B cell (primary cell): Measurements from ENCODE around the gene PPP1R18. TPM values are rescaled to one million over a fixed set of nuclear protein-coding genes. Genes with fewer than 3 reads are reported as not detected.

Source experiments
- ATAC-seq: fragments of 200-7000 bp; cut with Tn5 transposase; one replicate; pipeline ENCODE4 v1.10.0; 2021; ENCODE audit warnings: low read depth, mild to moderate bottlenecking, moderate number of reproducible peaks, moderate library complexity
- CTCF ChIA-PET: fragments of 350-600 bp; sonication (Branson Sonifier 250); formaldehyde crosslinking; loops from one replicate; lab custom pipeline; 2021; ENCODE audit warnings: antibody characterized with exemption, inconsistent platforms; lab: Charles Lee
- POLR2A ChIA-PET: fragments of 350-600 bp; sonication (Branson Sonifier 250); formaldehyde crosslinking; loops from one replicate; lab custom pipeline; 2021; ENCODE audit warnings: antibody characterized with exemption; lab: Charles Lee
- DNase-seq: peaks from one replicate; pipeline ENCODE4 v3.0.0; 2013
- H2AFZ ChIP-seq: 2 replicates; pipeline ENCODE4 v1.6.1; 2012; ENCODE audit warnings: mild to moderate bottlenecking, low read depth, low read length; ENCODE audit not compliant: insufficient read depth, poor library complexity, severe bottlenecking
- H3K27ac ChIP-seq, 2 donors: 1 replicate in 1 of 2; 2 replicates in 1 of 2; pipeline ENCODE4 v1.5.1; 2012 to 2013; ENCODE audit warnings: low read length in 2 of 2, mild to moderate bottlenecking in 2 of 2, moderate library complexity in 1 of 2
- H3K27me3 ChIP-seq, 4 experiments: fragments of 200-600 bp in 1 of 4; sonication (generic) in 1 of 4; replicated peaks in 1 of 4; 1 replicate in 2 of 4; 2 replicates in 2 of 4; pipeline versions ENCODE4 v1.6.1 to v1.7.0; 2013 to 2016; ENCODE audit warnings: low read length in 3 of 4, mild to moderate bottlenecking in 2 of 4, mixed read lengths in 1 of 4, moderate library complexity in 1 of 4; ENCODE audit not compliant: insufficient read depth in 4 of 4, control insufficient read depth in 3 of 4; ENCODE audit errors: control extremely low read depth in 1 of 4
- H3K36me3 ChIP-seq, 2 experiments: replicated peaks in 1 of 2; 1 replicate in 1 of 2; 2 replicates in 1 of 2; pipeline versions ENCODE4 v1.6.1 to v1.7.1; 2013; ENCODE audit warnings: low read length in 1 of 2; ENCODE audit not compliant: insufficient read depth in 2 of 2, control insufficient read depth in 1 of 2; ENCODE audit errors: control extremely low read depth in 1 of 2, extremely low read depth in 1 of 2
- H3K4me1 ChIP-seq, 2 donors: fragments of 200-600 bp in 1 of 2; sonication (generic) in 1 of 2; 1 replicate in 1 of 2; 2 replicates in 1 of 2; pipeline versions ENCODE4 v1.5.1 to v1.6.1; 2013 to 2017; ENCODE audit warnings: low read length in 2 of 2; ENCODE audit not compliant: control insufficient read depth in 2 of 2, insufficient read depth in 2 of 2
- H3K4me2 ChIP-seq: replicated peaks from 2 replicates; pipeline ENCODE3; 2012; ENCODE audit warnings: mild to moderate bottlenecking, low read depth, low read length; ENCODE audit not compliant: poor library complexity, severe bottlenecking
- H3K4me3 ChIP-seq, 5 experiments: fragments of 200-600 bp in 1 of 5; sonication (generic) in 1 of 5; 1 replicate in 3 of 5; 2 replicates in 2 of 5; pipeline versions ENCODE4 v1.5.1 to v1.7.0; 2011 to 2016; ENCODE audit warnings: low read length in 4 of 5, mild to moderate bottlenecking in 4 of 5, low read depth in 2 of 5, control low read depth in 1 of 5, moderate library complexity in 1 of 5; ENCODE audit not compliant: insufficient read depth in 1 of 5; ENCODE audit errors: control extremely low read depth in 1 of 5, extremely low read depth in 1 of 5
- H3K79me2 ChIP-seq: fragments of 200-600 bp; sonication (generic); one replicate; pipeline ENCODE4 v1.6.0; 2016; ENCODE audit warnings: low read length; ENCODE audit not compliant: control insufficient read depth, insufficient read depth
- H3K9ac ChIP-seq: fragments of 200-600 bp; sonication (generic); 2 replicates; pipeline ENCODE4 v1.6.1; 2017; ENCODE audit warnings: mild to moderate bottlenecking, low read length, moderate library complexity
- H3K9me3 ChIP-seq, 3 donors: one replicate each; pipeline versions ENCODE4 v1.6.1 to v1.7.1; 2013; ENCODE audit warnings: low read length in 2 of 3; ENCODE audit not compliant: control insufficient read depth in 2 of 3, insufficient read depth in 1 of 3; ENCODE audit errors: control extremely low read depth in 1 of 3
- H4K20me1 ChIP-seq: 2 replicates; pipeline ENCODE4 v1.6.0; 2012; ENCODE audit warnings: mild to moderate bottlenecking, low read length; ENCODE audit not compliant: insufficient read depth, control insufficient read depth, poor library complexity, severe bottlenecking
- H3K27ac Mint-ChIP-seq: one replicate; pipeline ENCODE4 v1.8.0; 2021; ENCODE audit warnings: mixed read lengths
- H3K27me3 Mint-ChIP-seq: one replicate; pipeline ENCODE4 v1.8.0; 2021; ENCODE audit warnings: mixed read lengths
- H3K4me1 Mint-ChIP-seq: one replicate; pipeline ENCODE4 v1.8.0; 2021; ENCODE audit warnings: mixed read lengths
- H3K4me3 Mint-ChIP-seq: one replicate; pipeline ENCODE4 v1.8.0; 2021; ENCODE audit warnings: mixed read lengths
- H3K9me3 Mint-ChIP-seq: one replicate; pipeline ENCODE4 v1.8.0; 2022; ENCODE audit warnings: mixed read lengths; ENCODE audit not compliant: insufficient read depth
- EZH2 ChIP-seq: IDR thresholded peaks from 2 replicates; pipeline ENCODE4 v1.6.1; 2012; ENCODE audit warnings: borderline replicate concordance, low read depth, mild to moderate bottlenecking, moderate library complexity, low read length; ENCODE audit not compliant: insufficient read depth, poor library complexity, severe bottlenecking
- WGBS: methylation state at CpG from one replicate; pipeline ENCODE4 v1.1.5; 2013; ENCODE audit warnings: missing lambda C conversion rate; ENCODE audit not compliant: insufficient coverage; 5-methylcytosine and 5-hydroxymethylcytosine counted together
- intact Hi-C: fragments of 100-400 bp; cut with micrococcal nuclease; formaldehyde crosslinking; loops from one replicate; pipeline ENCODE4 v1.10.0; 2022
- polyA plus RNA-seq: library from polyadenylated mRNA; depleted of rRNA; stranded (reverse); fragments of >200 nt; gene quantifications from 2 replicates; pipeline ENCODE4 v1.2.3, GENCODE V29; 2012
- total RNA-seq, 2 donors: library from RNA; stranded (reverse); fragments of 120-200 nt in 1 of 2; gene quantifications; 1 replicate in 1 of 2; 2 replicates in 1 of 2; pipeline versions ENCODE4 v1.2.3 to v1.2.4, GENCODE V29; 2013 to 2022
- TF ChIP-seq, protein P1 (sequence below): fragments of 200-600 bp; IDR thresholded peaks from one replicate; pipeline ENCODE4 v1.8.0; 2022; ENCODE audit warnings: antibody characterized with exemption, mild to moderate bottlenecking

The PPP1R18 gene
- total and polyA plus RNA-seq, 2 donors (not counting 1 experiment from before 2014, with no cell fraction given): 113 to 125 TPM

DNA sequence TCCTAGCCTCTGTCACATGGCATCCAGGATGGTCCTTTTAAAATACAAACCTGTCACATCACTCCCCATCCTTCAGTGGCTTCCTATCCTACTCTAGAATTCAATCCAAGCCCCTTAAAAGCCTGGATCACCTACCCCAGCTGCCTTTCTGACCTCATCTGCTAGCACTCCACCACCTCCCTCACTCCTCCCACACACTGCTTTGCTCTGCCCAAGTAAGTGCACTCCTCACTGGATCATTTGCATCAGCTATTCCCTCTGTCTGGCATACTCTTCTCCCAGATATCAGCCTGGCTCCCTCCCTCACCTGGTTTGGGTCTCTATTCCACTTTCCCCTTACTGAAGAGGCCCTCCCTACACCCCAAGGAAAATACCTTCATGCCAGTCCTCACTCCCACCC is 29.0 kb downstream of the PPP1R18 start:
- H3K27ac Mint-ChIP-seq: no peak overlapping the region
- no peak overlapping the region for H2AFZ ChIP-seq
- no peaks in the 10 kb centered on the region for H3K9me3 ChIP-seq
- H3K9me3 Mint-ChIP-seq: no peaks in the 10 kb centered on the region
- DNase-seq (no peak), ATAC-seq (no peak)
- peaks cover 5% of the 10 kb centered on the region for H3K79me2 ChIP-seq
- H3K4me3 Mint-ChIP-seq: no peak overlapping the region
- H3K27me3 Mint-ChIP-seq: no peaks in the 10 kb centered on the region
- peaks cover 14 to 86% of the 10 kb centered on the region in 2 experiments for H3K36me3 ChIP-seq
- TF ChIP-seq, protein P1, sequence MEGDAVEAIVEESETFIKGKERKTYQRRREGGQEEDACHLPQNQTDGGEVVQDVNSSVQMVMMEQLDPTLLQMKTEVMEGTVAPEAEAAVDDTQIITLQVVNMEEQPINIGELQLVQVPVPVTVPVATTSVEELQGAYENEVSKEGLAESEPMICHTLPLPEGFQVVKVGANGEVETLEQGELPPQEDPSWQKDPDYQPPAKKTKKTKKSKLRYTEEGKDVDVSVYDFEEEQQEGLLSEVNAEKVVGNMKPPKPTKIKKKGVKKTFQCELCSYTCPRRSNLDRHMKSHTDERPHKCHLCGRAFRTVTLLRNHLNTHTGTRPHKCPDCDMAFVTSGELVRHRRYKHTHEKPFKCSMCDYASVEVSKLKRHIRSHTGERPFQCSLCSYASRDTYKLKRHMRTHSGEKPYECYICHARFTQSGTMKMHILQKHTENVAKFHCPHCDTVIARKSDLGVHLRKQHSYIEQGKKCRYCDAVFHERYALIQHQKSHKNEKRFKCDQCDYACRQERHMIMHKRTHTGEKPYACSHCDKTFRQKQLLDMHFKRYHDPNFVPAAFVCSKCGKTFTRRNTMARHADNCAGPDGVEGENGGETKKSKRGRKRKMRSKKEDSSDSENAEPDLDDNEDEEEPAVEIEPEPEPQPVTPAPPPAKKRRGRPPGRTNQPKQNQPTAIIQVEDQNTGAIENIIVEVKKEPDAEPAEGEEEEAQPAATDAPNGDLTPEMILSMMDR: no peak
- no peak for TF ChIP-seq EZH2
- H3K4me1 Mint-ChIP-seq: no peaks in the 10 kb centered on the region
- H3K27ac ChIP-seq: no peak overlapping the region
- H3K27me3 ChIP-seq: no peaks in the 10 kb centered on the region
- CTCF ChIA-PET: no interaction called here
- no peaks in the 10 kb centered on the region for H3K4me1 ChIP-seq
- POLR2A ChIA-PET: no interaction called here
- intact Hi-C loops: no loop called here
- no peak overlapping the region for H3K4me2 ChIP-seq
- no peak overlapping the region for H3K4me3 ChIP-seq
- H3K9ac ChIP-seq: no peak overlapping the region
- no peaks in the 10 kb centered on the region for H4K20me1 ChIP-seq

DNA sequence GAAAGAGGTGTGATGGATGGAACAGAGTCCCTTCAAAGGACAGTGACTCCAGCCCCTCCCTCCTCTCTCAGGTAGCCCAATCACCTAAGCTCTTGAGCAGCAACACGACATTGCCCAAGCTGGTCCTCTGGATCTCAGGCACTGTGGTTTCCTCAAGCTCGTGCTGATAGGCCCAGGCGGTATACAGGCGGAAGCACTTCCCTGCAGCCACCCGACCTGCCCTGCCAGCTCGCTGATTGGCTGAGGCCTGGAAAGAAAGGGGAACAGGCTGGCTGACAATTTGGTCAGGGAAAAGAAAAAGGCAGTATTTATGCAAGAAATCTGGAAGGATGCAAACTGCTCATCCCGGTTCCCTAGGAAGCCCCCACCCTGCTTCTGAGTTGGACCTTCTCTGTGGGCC is 29.9 kb downstream of the PPP1R18 start:
- intact Hi-C loops: no loop called here
- ATAC-seq (no peak), DNase-seq (no peak)
- H4K20me1 ChIP-seq: no peaks in the 10 kb centered on the region
- H3K4me1 Mint-ChIP-seq: no peaks in the 10 kb centered on the region
- H3K36me3 ChIP-seq: peaks cover 5 to 86% of the 10 kb centered on the region in 2 experiments
- no peak overlapping the region for H3K4me3 ChIP-seq
- H3K9me3 ChIP-seq: no peaks in the 10 kb centered on the region
- H3K4me2 ChIP-seq: no peak overlapping the region
- H3K79me2 ChIP-seq: peaks cover 5% of the 10 kb centered on the region
- no peaks in the 10 kb centered on the region for H3K4me1 ChIP-seq
- H3K27me3 ChIP-seq: no peaks in the 10 kb centered on the region
- no peaks in the 10 kb centered on the region for H3K9me3 Mint-ChIP-seq
- H3K9ac ChIP-seq: no peak overlapping the region
- H3K27ac ChIP-seq: no peak overlapping the region
- H3K4me3 Mint-ChIP-seq: no peak overlapping the region
- TF ChIP-seq, protein P1: no peak
- TF ChIP-seq EZH2: no peak
- no peaks in the 10 kb centered on the region for H3K27me3 Mint-ChIP-seq
- H2AFZ ChIP-seq: no peak overlapping the region
- POLR2A ChIA-PET: no interaction called here
- CTCF ChIA-PET: interaction anchor here (0.9 kb wide), 1 partner anchor 65 kb away, joined by 3 read pairs; no protein-coding TSS in a partner anchor
- WGBS: 91% methylated on average over 7 of the region's 7 CpGs
- no peak overlapping the region for H3K27ac Mint-ChIP-seq
